HepG2 (cell line): Measurements from ENCODE around the gene ZNF678. TPM values are rescaled to one million over a fixed set of nuclear protein-coding genes. Genes with fewer than 3 reads are reported as not detected.

ENCODE experiments used
- ATAC-seq: fragments of 200-7000 bp; cut with Tn5 transposase; 3 replicates; pipeline ENCODE4 v1.9.1; 2020; ENCODE audit warnings: mild to moderate bottlenecking, moderate library complexity
- BruUV-seq: library from RNA; stranded (reverse); fragments of 400-500 nt; replicated peaks from 2 replicates; lab custom pipeline; 2021; lab: Mats Ljungman, UMichigan
- CTCF ChIA-PET: fragments of 300-600 bp; formaldehyde crosslinking; extraction: SDS; loops from one replicate; lab custom pipeline; 2021; ENCODE audit warnings: low total read pairs, inconsistent platforms, low intra/inter-chr PET ratio; lab: Yijun Ruan, JAX
- POLR2A ChIA-PET: fragments of 350-600 bp; sonication (Branson Sonifier 250); formaldehyde crosslinking; loops from one replicate; lab custom pipeline; 2020; ENCODE audit warnings: antibody characterized with exemption, inconsistent platforms; lab: Yijun Ruan, JAX
- DNase-seq: peaks from one replicate; pipeline ENCODE4 v3.0.0-alpha.2; 2015; ENCODE audit warnings: low spot score
- FAIRE-seq: peaks from 3 replicates; lab custom pipeline; 2011; peaks lifted over from hg19 to GRCh38; lab: Jason Lieb, UNC
- H2AFZ ChIP-seq: one replicate; pipeline ENCODE4 v1.6.1; 2011; ENCODE audit warnings: low read length, inconsistent platforms
- H3K27ac ChIP-seq: fragments of 300-600 bp; 3 replicates; pipeline ENCODE4 v1.8.0; 2011; ENCODE audit warnings: mixed run types, mild to moderate bottlenecking, mixed read lengths, low read length, inconsistent platforms; ENCODE audit not compliant: insufficient read depth; ENCODE audit errors: extremely low read length
- H3K27me3 ChIP-seq, 2 experiments: fragments of 200-600 bp in 1 of 2; 2 replicates in 1 of 2; 3 replicates in 1 of 2; pipeline versions ENCODE4 v1.6.0 to v1.8.0; 2011; ENCODE audit warnings: low read length in 2 of 2, mild to moderate bottlenecking in 2 of 2, moderate library complexity in 2 of 2, inconsistent platforms in 1 of 2; ENCODE audit not compliant: insufficient read depth in 2 of 2, control insufficient read depth in 1 of 2
- H3K36me3 ChIP-seq, 2 experiments: fragments of 200-600 bp in 1 of 2; replicated peaks in 1 of 2; 2 replicates in 1 of 2; 3 replicates in 1 of 2; pipeline versions ENCODE4 v1.5.1 to v1.8.0; 2011; ENCODE audit warnings: low read length in 2 of 2, inconsistent platforms in 1 of 2; ENCODE audit not compliant: insufficient read depth in 2 of 2, control insufficient read depth in 1 of 2
- H3K4me1 ChIP-seq: 2 replicates; pipeline ENCODE4 v1.5.1; 2012; ENCODE audit warnings: low read length, inconsistent platforms; ENCODE audit not compliant: insufficient read depth
- H3K4me2 ChIP-seq: 2 replicates; pipeline ENCODE4 v1.6.0; 2011; ENCODE audit warnings: low read depth, low read length, inconsistent platforms
- H3K4me3 ChIP-seq, 3 experiments: fragments of 200-600 bp in 1 of 3; sonication (generic), shearing (Covaris generic) in 1 of 3; replicated peaks in 1 of 3; 2 replicates each; pipeline ENCODE4 v1.5.1; 2011 to 2016; ENCODE audit warnings: low read length in 3 of 3, inconsistent platforms in 2 of 3, low read depth in 2 of 3, mild to moderate bottlenecking in 2 of 3, control low read depth in 1 of 3, mixed read lengths in 1 of 3; ENCODE audit not compliant: insufficient read depth in 1 of 3
- H3K79me2 ChIP-seq: one replicate; pipeline ENCODE4 v1.6.1; 2011; ENCODE audit warnings: low read length, inconsistent platforms; ENCODE audit not compliant: insufficient read depth
- H3K9ac ChIP-seq: 2 replicates; pipeline ENCODE4 v1.6.0; 2011; ENCODE audit warnings: mild to moderate bottlenecking, low read depth, low read length, inconsistent platforms; ENCODE audit not compliant: insufficient read depth
- H3K9me3 ChIP-seq: 2 replicates; pipeline ENCODE4 v1.5.1; 2012; ENCODE audit warnings: mild to moderate bottlenecking, low read length
- H4K20me1 ChIP-seq: 2 replicates; pipeline ENCODE4 v1.6.0; 2011; ENCODE audit warnings: inconsistent platforms, mild to moderate bottlenecking, low read length, moderate library complexity; ENCODE audit not compliant: insufficient read depth
- ARHGAP35 ChIP-seq: sonication (generic); formaldehyde crosslinking; IDR thresholded peaks from 2 replicates; pipeline ENCODE4 v1.9.0; 2022; ENCODE audit warnings: mild to moderate bottlenecking, inconsistent platforms, moderate library complexity, missing genetic modification reagents, borderline replicate concordance
- ATAD3A ChIP-seq: sonication (generic); formaldehyde crosslinking; IDR thresholded peaks from 2 replicates; pipeline ENCODE4 v1.4.0; 2020; ENCODE audit warnings: missing genetic modification reagents
- CC2D1A ChIP-seq: sonication (generic); formaldehyde crosslinking; IDR thresholded peaks from 2 replicates; pipeline ENCODE4 v1.8.1; 2023; ENCODE audit warnings: mild to moderate bottlenecking, missing genetic modification reagents
- ERF ChIP-seq: IDR thresholded peaks from 2 replicates; pipeline ENCODE4 v1.6.1; 2018; ENCODE audit warnings: missing biosample characterization, missing genetic modification reagents
- GRHL1 ChIP-seq: sonication (generic); formaldehyde crosslinking; conservative IDR thresholded peaks from 2 replicates; pipeline ENCODE4 v1.8.0; 2022; ENCODE audit warnings: missing genetic modification reagents
- NFIB ChIP-seq: sonication (generic); formaldehyde crosslinking; IDR thresholded peaks from 2 replicates; pipeline ENCODE4 v1.9.0; 2021; ENCODE audit warnings: missing genetic modification reagents, mild to moderate bottlenecking, borderline replicate concordance
- NR2F6 ChIP-seq, 2 experiments: IDR thresholded peaks; 2 replicates each; pipeline ENCODE4 v1.6.1; 2016; ENCODE audit warnings: antibody characterized with exemption in 1 of 2, mild to moderate bottlenecking in 1 of 2
- RBFOX2 ChIP-seq: fragments of 200-400 bp; formaldehyde crosslinking; IDR thresholded peaks from 2 replicates; pipeline ENCODE4 v1.6.1; 2017; ENCODE audit warnings: low read depth, mild to moderate bottlenecking, low read length
- RFXAP ChIP-seq: sonication (generic); formaldehyde crosslinking; IDR thresholded peaks from 2 replicates; pipeline ENCODE4 v1.4.0; 2020; ENCODE audit warnings: missing genetic modification reagents, borderline replicate concordance
- SIX4 ChIP-seq: sonication (generic); formaldehyde crosslinking; IDR thresholded peaks from 2 replicates; pipeline ENCODE4 v1.4.0; 2020; ENCODE audit warnings: missing genetic modification reagents
- SOX5 ChIP-seq: IDR thresholded peaks from 2 replicates; pipeline ENCODE4 v1.6.1; 2016; ENCODE audit warnings: borderline replicate concordance
- TAF1 ChIP-seq: sonication (generic); formaldehyde crosslinking; IDR thresholded peaks from 2 replicates; pipeline ENCODE4 v1.4.0; 2020; ENCODE audit warnings: missing genetic modification reagents
- TERF1 ChIP-seq: sonication (generic); formaldehyde crosslinking; IDR thresholded peaks from 2 replicates; pipeline ENCODE4 v1.8.0; 2022; ENCODE audit warnings: mild to moderate bottlenecking, missing genetic modification reagents, moderate library complexity
- XRCC5 ChIP-seq: fragments of 200-400 bp; formaldehyde crosslinking; optimal IDR thresholded peaks from 2 replicates; pipeline ENCODE3; 2017; ENCODE audit warnings: mild to moderate bottlenecking, low read length
- ZBTB34 ChIP-seq: sonication (generic); formaldehyde crosslinking; IDR thresholded peaks from 2 replicates; pipeline ENCODE4 v1.8.0; 2022; ENCODE audit warnings: mild to moderate bottlenecking, missing genetic modification reagents
- ZNF225 ChIP-seq: sonication (generic); formaldehyde crosslinking; IDR thresholded peaks from 2 replicates; pipeline ENCODE4 v1.4.0; 2020; ENCODE audit warnings: mild to moderate bottlenecking, missing genetic modification reagents
- ZNF335 ChIP-seq: sonication (generic); formaldehyde crosslinking; IDR thresholded peaks from 2 replicates; pipeline ENCODE4 v1.4.0; 2020; ENCODE audit warnings: missing genetic modification reagents
- ZNF589 ChIP-seq: sonication (generic); formaldehyde crosslinking; conservative IDR thresholded peaks from 2 replicates; pipeline ENCODE4 v1.8.0; 2022; ENCODE audit warnings: mild to moderate bottlenecking, moderate library complexity, missing genetic modification reagents
- WGBS: methylation state at CpG from one replicate; pipeline ENCODE4 v1.1.6; 2017; ENCODE audit warnings: low lambda C conversion rate; 5-methylcytosine and 5-hydroxymethylcytosine counted together
- in situ Hi-C: cut with HindIII; loops from 2 replicates; pipeline ENCODE4 v1.10.0; 2017; ENCODE audit warnings: low pct_unique_long_range_greater_than_20kb; ENCODE audit not compliant: extremely low pct_ligation_motif_present
- intact Hi-C: fragments of 100-400 bp; cut with micrococcal nuclease; formaldehyde crosslinking; loops from one replicate; pipeline ENCODE4 v1.10.0; 2022; ENCODE audit not compliant: unreplicated experiment
- polyA plus RNA-seq, 8 experiments: library from polyadenylated mRNA; depleted of rRNA in 3 of 8; stranded (reverse) in 7 of 8; unstranded in 1 of 8; fragments of >200 nt; fragmentation: Illumina TruSeq in 4 of 8; extraction: Trizol in 4 of 8; gene quantifications; 2 replicates each; pipeline versions ENCODE4 v1.2.1 to v1.2.3, GENCODE V29; 2011 to 2016; ENCODE audit warnings: low read depth in 4 of 8, missing spikeins in 1 of 8, mixed read lengths in 1 of 8; ENCODE audit not compliant: insufficient read depth in 1 of 8
- total RNA-seq, 5 experiments: library from RNA; depleted of rRNA; stranded (reverse); fragments of >200 nt; fragmentation: Illumina TruSeq; extraction: Trizol; gene quantifications; 2 replicates each; pipeline ENCODE4 v1.2.3, GENCODE V29; 2016; ENCODE audit warnings: low read depth in 1 of 5

The ZNF678 gene
- total and polyA plus RNA-seq, 2 of the 13 experiments (the other 11 are each of a cell fraction or from before 2014, with no cell fraction given), result 2.0 to 7.6 TPM

- TF ChIP-seq ARHGAP35 (CRISPR knock-in tag) (no peak), ZNF225 (CRISPR knock-in tag) (no peak), NFIB (no peak)
These were observed 40.0 kb downstream of the ZNF678 start (continued) for GRCh38 chr1:227603327-227603726.

GRCh38 chr1:227604446-227604845 is 41.1 kb downstream of the ZNF678 start:
- Histone ChIP-seq H3K4me1 (no peaks in the 10 kb centered on the region), H4K20me1 (no peaks in the 10 kb centered on the region), H3K4me3 (no peak overlapping the region), H2AFZ (no peak overlapping the region), H3K79me2 (no peaks in the 10 kb centered on the region), H3K36me3 (no peaks in the 10 kb centered on the region; a peak in 2 of 5 replicates), H3K27me3 (no peaks in the 10 kb centered on the region), H3K9me3 (peaks cover 28% of the 10 kb centered on the region), H3K9ac (no peak overlapping the region), H3K4me2 (no peak overlapping the region), H3K27ac (no peak overlapping the region)
- in situ Hi-C loops (no loop called here), intact Hi-C loops (no loop called here)
- ChIA-PET POLR2A (no interaction called here), CTCF (no interaction called here)
- DNase-seq (no peak), FAIRE-seq (no peak), ATAC-seq (no peak)
- 95% methylated on average over 3 of the region's 3 CpGs for WGBS
- TF ChIP-seq RFXAP (CRISPR knock-in tag) (no peak), TAF1 (CRISPR knock-in tag) (no peak), ZBTB34 (CRISPR knock-in tag) (no peak), ATAD3A (CRISPR knock-in tag) (no peak), ZNF335 (no peak), TERF1 (CRISPR knock-in tag) (no peak), RBFOX2 (no peak), SOX5 (no peak), ZNF589 (CRISPR knock-in tag) (no peak), SIX4 (no peak), CC2D1A (CRISPR knock-in tag) (no peak), GRHL1 (CRISPR knock-in tag) (no peak), ERF (no peak), NR2F6 (IDR thresholded peaks at IDR 0.05) (no peak), NR2F6 (CRISPR knock-in tag; IDR thresholded peaks at IDR 0.05) (no peak), XRCC5 (no peak)
- BruUV-seq, result no TSS peak
